HepG2 (cell line): ENCODE results near the gene TBC1D24. TPM values are rescaled to one million over a fixed set of nuclear protein-coding genes. Genes with fewer than 3 reads are reported as not detected.

Source experiments
- ATAC-seq: fragments of 200-7000 bp; cut with Tn5 transposase; 3 replicates; pipeline ENCODE4 v1.9.1; 2020; ENCODE audit warnings: mild to moderate bottlenecking, moderate library complexity
- BruUV-seq: library from RNA; stranded (reverse); fragments of 400-500 nt; replicated peaks from 2 replicates; lab custom pipeline; 2021; lab: Mats Ljungman, UMichigan
- CTCF ChIA-PET: fragments of 300-600 bp; formaldehyde crosslinking; extraction: SDS; loops from one replicate; lab custom pipeline; 2021; ENCODE audit warnings: low total read pairs, inconsistent platforms, low intra/inter-chr PET ratio; lab: Yijun Ruan, JAX
- POLR2A ChIA-PET: fragments of 350-600 bp; sonication (Branson Sonifier 250); formaldehyde crosslinking; loops from one replicate; lab custom pipeline; 2020; ENCODE audit warnings: antibody characterized with exemption, inconsistent platforms; lab: Yijun Ruan, JAX
- DNase-seq: peaks from one replicate; pipeline ENCODE4 v3.0.0-alpha.2; 2015; ENCODE audit warnings: low spot score
- FAIRE-seq: peaks from 3 replicates; lab custom pipeline; 2011; peaks lifted over from hg19 to GRCh38; lab: Jason Lieb, UNC
- H2AFZ ChIP-seq: one replicate; pipeline ENCODE4 v1.6.1; 2011; ENCODE audit warnings: low read length, inconsistent platforms
- H3K27ac ChIP-seq: fragments of 300-600 bp; 3 replicates; pipeline ENCODE4 v1.8.0; 2011; ENCODE audit warnings: mixed run types, mild to moderate bottlenecking, mixed read lengths, low read length, inconsistent platforms; ENCODE audit not compliant: insufficient read depth; ENCODE audit errors: extremely low read length
- H3K27me3 ChIP-seq, 2 experiments: fragments of 200-600 bp in 1 of 2; 2 replicates in 1 of 2; 3 replicates in 1 of 2; pipeline versions ENCODE4 v1.6.0 to v1.8.0; 2011; ENCODE audit warnings: low read length in 2 of 2, mild to moderate bottlenecking in 2 of 2, moderate library complexity in 2 of 2, inconsistent platforms in 1 of 2; ENCODE audit not compliant: insufficient read depth in 2 of 2, control insufficient read depth in 1 of 2
- H3K36me3 ChIP-seq, 2 experiments: fragments of 200-600 bp in 1 of 2; replicated peaks in 1 of 2; 2 replicates in 1 of 2; 3 replicates in 1 of 2; pipeline versions ENCODE4 v1.5.1 to v1.8.0; 2011; ENCODE audit warnings: low read length in 2 of 2, inconsistent platforms in 1 of 2; ENCODE audit not compliant: insufficient read depth in 2 of 2, control insufficient read depth in 1 of 2
- H3K4me1 ChIP-seq: 2 replicates; pipeline ENCODE4 v1.5.1; 2012; ENCODE audit warnings: low read length, inconsistent platforms; ENCODE audit not compliant: insufficient read depth
- H3K4me2 ChIP-seq: 2 replicates; pipeline ENCODE4 v1.6.0; 2011; ENCODE audit warnings: low read depth, low read length, inconsistent platforms
- H3K4me3 ChIP-seq, 3 experiments: fragments of 200-600 bp in 1 of 3; sonication (generic), shearing (Covaris generic) in 1 of 3; replicated peaks in 1 of 3; 2 replicates each; pipeline ENCODE4 v1.5.1; 2011 to 2016; ENCODE audit warnings: low read length in 3 of 3, inconsistent platforms in 2 of 3, low read depth in 2 of 3, mild to moderate bottlenecking in 2 of 3, control low read depth in 1 of 3, mixed read lengths in 1 of 3; ENCODE audit not compliant: insufficient read depth in 1 of 3
- H3K79me2 ChIP-seq: one replicate; pipeline ENCODE4 v1.6.1; 2011; ENCODE audit warnings: low read length, inconsistent platforms; ENCODE audit not compliant: insufficient read depth
- H3K9ac ChIP-seq: 2 replicates; pipeline ENCODE4 v1.6.0; 2011; ENCODE audit warnings: mild to moderate bottlenecking, low read depth, low read length, inconsistent platforms; ENCODE audit not compliant: insufficient read depth
- H3K9me3 ChIP-seq: 2 replicates; pipeline ENCODE4 v1.5.1; 2012; ENCODE audit warnings: mild to moderate bottlenecking, low read length
- H4K20me1 ChIP-seq: 2 replicates; pipeline ENCODE4 v1.6.0; 2011; ENCODE audit warnings: inconsistent platforms, mild to moderate bottlenecking, low read length, moderate library complexity; ENCODE audit not compliant: insufficient read depth
- FOXA1 ChIP-seq, 2 experiments: fragments of 450-650 bp in 1 of 2; sonication (generic) in 1 of 2; formaldehyde crosslinking in 1 of 2; IDR thresholded peaks; 2 replicates each; pipeline versions ENCODE4 v1.4.0 to v1.6.1; 2016 to 2020; ENCODE audit warnings: missing genetic modification reagents in 1 of 2
- ZNF142 ChIP-seq: sonication (generic); formaldehyde crosslinking; IDR thresholded peaks from 2 replicates; pipeline ENCODE4 v1.4.0; 2020; ENCODE audit warnings: missing genetic modification reagents
- WGBS: methylation state at CpG from one replicate; pipeline ENCODE4 v1.1.6; 2017; ENCODE audit warnings: low lambda C conversion rate; 5-methylcytosine and 5-hydroxymethylcytosine counted together
- in situ Hi-C: cut with HindIII; loops from 2 replicates; pipeline ENCODE4 v1.10.0; 2017; ENCODE audit warnings: low pct_unique_long_range_greater_than_20kb; ENCODE audit not compliant: extremely low pct_ligation_motif_present
- intact Hi-C: fragments of 100-400 bp; cut with micrococcal nuclease; formaldehyde crosslinking; loops from one replicate; pipeline ENCODE4 v1.10.0; 2022; ENCODE audit not compliant: unreplicated experiment
- polyA plus RNA-seq, 8 experiments: library from polyadenylated mRNA; depleted of rRNA in 3 of 8; stranded (reverse) in 7 of 8; unstranded in 1 of 8; fragments of >200 nt; fragmentation: Illumina TruSeq in 4 of 8; extraction: Trizol in 4 of 8; gene quantifications; 2 replicates each; pipeline versions ENCODE4 v1.2.1 to v1.2.3, GENCODE V29; 2011 to 2016; ENCODE audit warnings: low read depth in 4 of 8, missing spikeins in 1 of 8, mixed read lengths in 1 of 8; ENCODE audit not compliant: insufficient read depth in 1 of 8
- total RNA-seq, 5 experiments: library from RNA; depleted of rRNA; stranded (reverse); fragments of >200 nt; fragmentation: Illumina TruSeq; extraction: Trizol; gene quantifications; 2 replicates each; pipeline ENCODE4 v1.2.3, GENCODE V29; 2016; ENCODE audit warnings: low read depth in 1 of 5

The TBC1D24 gene
- total and polyA plus RNA-seq, 2 of the 13 experiments (the other 11 are each of a cell fraction or from before 2014, with no cell fraction given) = 7.7 to 13.7 TPM

- Histone ChIP-seq H3K4me2 (no peak overlapping the region), H4K20me1 (peaks cover 6% of the 10 kb centered on the region; the same call in 1 of the 2 replicates), H2AFZ (no peak overlapping the region), H3K27ac (no peak overlapping the region), H3K9me3 (no peaks in the 10 kb centered on the region), H3K9ac (no peak overlapping the region), H3K27me3 (no peaks in the 10 kb centered on the region), H3K79me2 (peaks cover 9% of the 10 kb centered on the region), H3K4me3 (no peak overlapping the region), H3K4me1 (peaks cover 27% of the 10 kb centered on the region), H3K36me3 (peaks cover 10 to 24% of the 10 kb centered on the region in 2 experiments; a peak in 4 of 5 replicates)
- BruUV-seq = no TSS peak
- ATAC-seq = no peak
- no peak for DNase-seq
- ChIA-PET CTCF (no interaction called here), POLR2A (no interaction called here)
- in situ Hi-C loops (no loop called here), intact Hi-C loops (no loop called here)
- no peak for FAIRE-seq
- TF ChIP-seq ZNF142 (CRISPR knock-in tag) (no peak), FOXA1 (IDR thresholded peaks at IDR 0.05) (no peak), FOXA1 (CRISPR knock-in tag; IDR thresholded peaks at IDR 0.05) (no peak)
- 96% methylated on average over 6 of the region's 6 CpGs for WGBS
Observed at GRCh38 chr16:2493605-2494004, 18.7 kb downstream of the TBC1D24 start.
